ENCODE data around the gene FAM81B. TPM values are rescaled to one million over a fixed set of nuclear protein-coding genes. Genes with fewer than 3 reads are reported as not detected.
A peak's percentile ranks its signal among the peaks of the same experiment; 100 is the strongest.

Gene FAM81B
- total RNA-seq, 3 donors from 2014 or later (not counting 1 experiment from before 2014, with no cell fraction given) = not detected

DNA sequence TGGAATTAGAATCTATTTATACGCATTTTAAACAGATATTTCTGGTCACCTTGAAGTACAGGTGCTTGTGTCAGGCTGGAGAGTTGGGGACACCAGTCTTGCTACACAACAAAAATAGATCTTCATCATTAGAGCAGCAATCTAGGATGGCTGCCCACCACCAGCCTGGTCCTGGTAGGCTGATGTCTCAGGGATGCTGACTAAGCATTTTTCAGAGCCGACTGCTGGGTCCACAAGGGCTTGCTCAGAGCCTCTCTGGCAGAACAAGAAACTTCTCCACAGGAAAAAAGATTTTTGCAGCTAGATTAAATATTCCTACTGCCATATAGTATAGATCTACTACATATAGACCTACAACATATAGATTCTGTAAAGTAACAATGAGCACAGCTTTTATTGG, 12.0 kb upstream of the FAM81B start:
- H3K4me3 Mint-ChIP-seq = no peak overlapping the region
- Histone ChIP-seq H3K36me3 (ENCODE audit: control insufficient read depth, insufficient read depth, low read length) (no peaks in the 10 kb centered on the region), H3K4me3 (ENCODE audit: low read length) (no peak overlapping the region), H3K27me3 (ENCODE audit: control insufficient read depth, insufficient read depth, low read length) (no peaks in the 10 kb centered on the region), H3K27ac (ENCODE audit: low read length) (no peak overlapping the region), H3K4me1 (ENCODE audit: control insufficient read depth, insufficient read depth, low read length) (no peaks in the 10 kb centered on the region), H3K9me3 (ENCODE audit: control insufficient read depth, insufficient read depth, low read length) (no peaks in the 10 kb centered on the region)
- peaks cover 0 to 2% of the 10 kb centered on the region in 2 donors for H3K9me3 Mint-ChIP-seq
- no peak for ATAC-seq
- H3K4me1 Mint-ChIP-seq = peaks cover 12 to 18% of the 10 kb centered on the region in 2 donors
- WGBS (ENCODE audit: insufficient coverage) = 74% methylated on average over 2 of the region's 2 CpGs
- TF ChIP-seq, protein P1, sequence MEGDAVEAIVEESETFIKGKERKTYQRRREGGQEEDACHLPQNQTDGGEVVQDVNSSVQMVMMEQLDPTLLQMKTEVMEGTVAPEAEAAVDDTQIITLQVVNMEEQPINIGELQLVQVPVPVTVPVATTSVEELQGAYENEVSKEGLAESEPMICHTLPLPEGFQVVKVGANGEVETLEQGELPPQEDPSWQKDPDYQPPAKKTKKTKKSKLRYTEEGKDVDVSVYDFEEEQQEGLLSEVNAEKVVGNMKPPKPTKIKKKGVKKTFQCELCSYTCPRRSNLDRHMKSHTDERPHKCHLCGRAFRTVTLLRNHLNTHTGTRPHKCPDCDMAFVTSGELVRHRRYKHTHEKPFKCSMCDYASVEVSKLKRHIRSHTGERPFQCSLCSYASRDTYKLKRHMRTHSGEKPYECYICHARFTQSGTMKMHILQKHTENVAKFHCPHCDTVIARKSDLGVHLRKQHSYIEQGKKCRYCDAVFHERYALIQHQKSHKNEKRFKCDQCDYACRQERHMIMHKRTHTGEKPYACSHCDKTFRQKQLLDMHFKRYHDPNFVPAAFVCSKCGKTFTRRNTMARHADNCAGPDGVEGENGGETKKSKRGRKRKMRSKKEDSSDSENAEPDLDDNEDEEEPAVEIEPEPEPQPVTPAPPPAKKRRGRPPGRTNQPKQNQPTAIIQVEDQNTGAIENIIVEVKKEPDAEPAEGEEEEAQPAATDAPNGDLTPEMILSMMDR (IDR thresholded peaks at IDR 0.05) = no peak
- H3K27ac Mint-ChIP-seq = no peak overlapping the region
- DNase-seq = no peak
- H3K27me3 Mint-ChIP-seq (ENCODE audit: low read depth in 2 of 2) = no peaks in the 10 kb centered on the region
- no peaks in the 10 kb centered on the region for H3K36me3 Mint-ChIP-seq
- intact Hi-C loops (cut with micrococcal nuclease) = no loop called here

DNA sequence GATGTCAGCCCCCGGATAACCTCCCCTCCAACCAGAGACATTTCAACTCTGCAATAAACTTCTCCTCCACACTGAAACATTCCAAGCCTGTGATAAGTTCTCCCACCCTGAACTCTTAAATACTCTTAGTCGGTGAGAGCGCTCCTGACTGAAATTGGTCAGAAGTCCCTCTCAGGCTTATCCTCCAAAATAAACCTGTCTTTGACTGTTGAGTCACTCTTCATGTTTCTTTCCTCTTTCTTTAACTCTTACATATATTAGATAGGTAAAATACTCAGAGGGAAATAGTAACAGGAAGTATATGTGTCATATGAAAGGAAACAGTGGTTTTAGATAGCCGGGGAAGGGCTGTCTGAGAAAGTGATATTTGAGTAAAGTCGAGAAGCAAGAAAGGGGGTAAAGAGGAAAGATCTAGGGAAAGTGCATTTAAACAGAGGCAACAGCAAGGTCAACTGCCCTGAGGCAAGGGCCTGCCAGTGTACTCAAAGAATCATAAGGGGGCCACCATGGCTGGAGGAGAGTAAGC, 11.0 kb upstream of the FAM81B start:
- WGBS (ENCODE audit: insufficient coverage) = 59% methylated on average over 5 of the region's 5 CpGs
- H3K9me3 Mint-ChIP-seq = peaks cover 0 to 4% of the 10 kb centered on the region in 2 donors
- H3K4me3 Mint-ChIP-seq = peak overlapping the region; percentile 1
- ATAC-seq (peak in 1 of 3 donors; percentile 38), DNase-seq (no peak)
- Histone ChIP-seq H3K36me3 (ENCODE audit: control insufficient read depth, insufficient read depth, low read length) (no peaks in the 10 kb centered on the region), H3K4me3 (ENCODE audit: low read length) (no peak overlapping the region), H3K4me1 (ENCODE audit: control insufficient read depth, insufficient read depth, low read length) (no peaks in the 10 kb centered on the region), H3K27me3 (ENCODE audit: control insufficient read depth, insufficient read depth, low read length) (no peaks in the 10 kb centered on the region), H3K9me3 (ENCODE audit: control insufficient read depth, insufficient read depth, low read length) (no peaks in the 10 kb centered on the region), H3K27ac (ENCODE audit: low read length) (no peak overlapping the region)
- TF ChIP-seq, protein P1 (IDR thresholded peaks at IDR 0.05) = no peak
- no peaks in the 10 kb centered on the region for H3K36me3 Mint-ChIP-seq
- H3K27ac Mint-ChIP-seq = peak overlapping the region in 1 of 2 donors; percentile 6
- H3K4me1 Mint-ChIP-seq = peaks cover 12 to 18% of the 10 kb centered on the region in 2 donors
- intact Hi-C loops (cut with micrococcal nuclease) = no loop called here
- no peaks in the 10 kb centered on the region for H3K27me3 Mint-ChIP-seq (ENCODE audit: low read depth in 2 of 2)

DNA sequence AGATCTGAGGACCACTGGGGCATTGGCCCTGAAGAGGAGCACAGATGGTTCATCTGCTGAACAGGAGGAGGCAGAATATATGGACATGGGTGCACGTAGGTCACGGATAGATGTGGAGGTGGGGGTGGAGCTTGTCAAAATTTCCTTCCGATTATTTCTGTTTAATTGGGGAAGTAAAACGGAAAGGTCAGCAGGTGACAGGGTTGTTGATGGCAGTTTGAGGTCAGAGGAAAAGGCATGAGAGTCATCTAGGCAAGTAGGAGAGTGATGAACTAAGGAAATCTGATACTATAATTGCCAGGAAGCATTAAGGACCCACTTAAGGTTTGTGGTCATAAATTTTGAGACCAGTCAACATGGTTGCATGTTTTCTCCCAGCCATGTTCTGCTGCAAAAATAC, 8.4 kb upstream of the FAM81B start:
- TF ChIP-seq, protein P1 (IDR thresholded peaks at IDR 0.05) = no peak
- Histone ChIP-seq H3K9me3 (ENCODE audit: control insufficient read depth, insufficient read depth, low read length) (no peaks in the 10 kb centered on the region), H3K27ac (ENCODE audit: low read length) (no peak overlapping the region), H3K4me3 (ENCODE audit: low read length) (no peak overlapping the region), H3K36me3 (ENCODE audit: control insufficient read depth, insufficient read depth, low read length) (no peaks in the 10 kb centered on the region), H3K4me1 (ENCODE audit: control insufficient read depth, insufficient read depth, low read length) (no peaks in the 10 kb centered on the region), H3K27me3 (ENCODE audit: control insufficient read depth, insufficient read depth, low read length) (no peaks in the 10 kb centered on the region)
- H3K36me3 Mint-ChIP-seq = no peaks in the 10 kb centered on the region
- no peak overlapping the region for H3K27ac Mint-ChIP-seq
- DNase-seq = no peak
- no peak overlapping the region for H3K4me3 Mint-ChIP-seq
- peaks cover 0 to 4% of the 10 kb centered on the region in 2 donors for H3K9me3 Mint-ChIP-seq
- ATAC-seq = no peak
- WGBS (ENCODE audit: insufficient coverage) = 47% methylated on average over 4 of the region's 4 CpGs
- intact Hi-C loops (cut with micrococcal nuclease) = no loop called here
- H3K4me1 Mint-ChIP-seq = peaks cover 12 to 18% of the 10 kb centered on the region in 2 donors
- H3K27me3 Mint-ChIP-seq (ENCODE audit: low read depth in 2 of 2) = no peaks in the 10 kb centered on the region
